Midbrain (tissue), 1 donor: ENCODE results near the gene ZDHHC4.

Source experiments
- DNase-seq: peaks from one replicate; lab custom pipeline; 2025; lab: John Stamatoyannopoulos, UW

ZDHHC4 gene

GRCh38 chr7:6606866-6607583, 29.8 kb downstream of the ZDHHC4 start:
- no peak for DNase-seq

- DNase-seq = no peak
Measured at GRCh38 chr7:6607651-6608051, 30.4 kb downstream of the ZDHHC4 start.

- no peak for DNase-seq
Measured at GRCh38 chr7:6608081-6608480, 30.8 kb downstream of the ZDHHC4 start.

- no peak for DNase-seq
Measured at GRCh38 chr7:6608794-6609193, 31.5 kb downstream of the ZDHHC4 start.

GRCh38 chr7:6612819-6613218, 35.6 kb downstream of the ZDHHC4 start:
- no peak for DNase-seq

GRCh38 chr7:6613706-6614105, 36.5 kb downstream of the ZDHHC4 start:
- DNase-seq = no peak

GRCh38 chr7:6614953-6615722, 37.9 kb downstream of the ZDHHC4 start, which contains the start of gene ZNF853:
TSS of gene ZNF853 (plus strand) at chr7:6615610. CDS start at chr7:6616175, 565 bp downstream.
- DNase-seq = peak; percentile 16

GRCh38 chr7:6615723-6616555, 38.7 kb downstream of the ZDHHC4 start:
- peak; percentile 2 for DNase-seq

- no peak for DNase-seq
Measured at GRCh38 chr7:6616854-6617643, 39.8 kb downstream of the ZDHHC4 start.

GRCh38 chr7:6618621-6619020, 41.4 kb downstream of the ZDHHC4 start:
- no peak for DNase-seq

- DNase-seq = no peak
Measured at GRCh38 chr7:6619961-6620360, 42.7 kb downstream of the ZDHHC4 start.

GRCh38 chr7:6621195-6622133, 44.2 kb downstream of the ZDHHC4 start:
- DNase-seq = no peak

- DNase-seq = no peak
Measured at GRCh38 chr7:6622134-6622710, 45.0 kb downstream of the ZDHHC4 start.

- DNase-seq = no peak
Measured at GRCh38 chr7:6623589-6624245, 46.5 kb downstream of the ZDHHC4 start.

GRCh38 chr7:6624246-6624611, 47.0 kb downstream of the ZDHHC4 start:
- no peak for DNase-seq

- no peak for DNase-seq
Measured at GRCh38 chr7:6628045-6628444, 50.8 kb downstream of the ZDHHC4 start.

- DNase-seq = no peak
Measured at GRCh38 chr7:6630007-6630849, 53.0 kb downstream of the ZDHHC4 start.

- DNase-seq = no peak
Measured at GRCh38 chr7:6631605-6632004, 54.4 kb downstream of the ZDHHC4 start.

GRCh38 chr7:6634021-6634420, 56.8 kb downstream of the ZDHHC4 start:
- DNase-seq = no peak
